Large intestine (tissue), 3 donors: Measurements from ENCODE around the gene GADD45GIP1. TPM values are rescaled to one million over a fixed set of nuclear protein-coding genes. Genes with fewer than 3 reads are reported as not detected.

Source experiments
- DNase-seq, 2 donors: peaks; one replicate each; pipeline versions ENCODE4 v3.0.0 to v3.0.0-alpha.2; 2013
- H3K27ac ChIP-seq: one replicate; pipeline ENCODE4 v1.5.1; 2013; ENCODE audit warnings: low read length
- H3K27me3 ChIP-seq: 2 replicates; pipeline ENCODE4 v1.6.1; 2013; ENCODE audit warnings: low read length; ENCODE audit not compliant: control insufficient read depth, insufficient read depth
- H3K36me3 ChIP-seq: 2 replicates; pipeline ENCODE4 v1.6.1; 2013; ENCODE audit warnings: low read length; ENCODE audit not compliant: control insufficient read depth, insufficient read depth
- H3K4me1 ChIP-seq: one replicate; pipeline ENCODE4 v1.6.1; 2013; ENCODE audit warnings: low read length; ENCODE audit not compliant: control insufficient read depth, insufficient read depth
- H3K4me3 ChIP-seq: one replicate; pipeline ENCODE4 v1.5.1; 2013; ENCODE audit warnings: low read length
- H3K9me3 ChIP-seq: one replicate; pipeline ENCODE4 v1.6.1; 2013; ENCODE audit warnings: mild to moderate bottlenecking, low read depth, low read length, moderate library complexity; ENCODE audit not compliant: control insufficient read depth
- WGBS: methylation state at CpG from one replicate; pipeline ENCODE4 v1.1.5; 2013; ENCODE audit warnings: low lambda C conversion rate; ENCODE audit not compliant: insufficient coverage; 5-methylcytosine and 5-hydroxymethylcytosine counted together
- polyA plus RNA-seq: library from polyadenylated mRNA; unstranded; fragments of 120-200 nt; gene quantifications from one replicate; pipeline ENCODE4 v1.2.1, GENCODE V29; 2013

Gene GADD45GIP1
- polyA plus RNA-seq, 1 donor: 30.5 TPM

GRCh38 chr19:12943437-12944044 lies 13.5 kb downstream of the GADD45GIP1 start:
- H3K9me3 ChIP-seq: peaks cover 13% of the 10 kb centered on the region
- WGBS: 87% methylated on average over 4 of the region's 18 CpGs
- H3K27me3 ChIP-seq: no peaks in the 10 kb centered on the region
- DNase-seq: no peak
- H3K4me3 ChIP-seq: no peak overlapping the region
- H3K4me1 ChIP-seq: peaks cover 36% of the 10 kb centered on the region
- H3K36me3 ChIP-seq: peaks cover 73% of the 10 kb centered on the region
- H3K27ac ChIP-seq: no peak overlapping the region

- Histone ChIP-seq H3K27me3 (no peaks in the 10 kb centered on the region), H3K27ac (no peak overlapping the region), H3K9me3 (peaks cover 13% of the 10 kb centered on the region), H3K4me3 (no peak overlapping the region), H3K36me3 (peaks cover 60% of the 10 kb centered on the region), H3K4me1 (peaks cover 33% of the 10 kb centered on the region)
- no CpG with 5 or more reads among the region's 2 CpGs for WGBS
- no peak for DNase-seq
These were observed 16.1 kb downstream of the GADD45GIP1 start for GRCh38 chr19:12940897-12941296.

GRCh38 chr19:12939975-12940423 lies 17.0 kb downstream of the GADD45GIP1 start:
- Histone ChIP-seq H3K4me3 (peak overlapping the region; percentile 86), H3K9me3 (peaks cover 13% of the 10 kb centered on the region), H3K36me3 (peaks cover 57% of the 10 kb centered on the region), H3K27ac (no peak overlapping the region), H3K4me1 (peaks cover 33% of the 10 kb centered on the region), H3K27me3 (no peaks in the 10 kb centered on the region)
- no peak for DNase-seq
- no CpG with 5 or more reads among the region's 10 CpGs for WGBS

- Histone ChIP-seq H3K27me3 (no peaks in the 10 kb centered on the region), H3K9me3 (peaks cover 12% of the 10 kb centered on the region), H3K27ac (peak overlapping the region; percentile 39), H3K4me3 (peak overlapping the region; percentile 86), H3K36me3 (peaks cover 47% of the 10 kb centered on the region), H3K4me1 (peaks cover 33% of the 10 kb centered on the region)
- WGBS: no CpG with 5 or more reads among the region's 54 CpGs
- no peak for DNase-seq
These were observed 18.0 kb downstream of the GADD45GIP1 start for GRCh38 chr19:12938779-12939601.

GRCh38 chr19:12937927-12938778 lies 18.9 kb downstream of the GADD45GIP1 start, which contains the start of gene CALR:
CALR (plus strand) TSS chr19:12938609; CDS start chr19:12938680, 71 bp downstream.
- H3K27ac ChIP-seq: peak within 1 kb of the TSS; percentile 58
- peak; percentile 99 to 100 for DNase-seq
- WGBS: no CpG with 5 or more reads among the region's 63 CpGs
- H3K4me3 ChIP-seq: peak within 1 kb of the TSS; percentile 86
- H3K27me3 ChIP-seq: no peaks in the 10 kb centered on the region
- H3K4me1 ChIP-seq: peaks cover 26% of the 10 kb centered on the region
- H3K36me3 ChIP-seq: peaks cover 38% of the 10 kb centered on the region
- H3K9me3 ChIP-seq: peaks cover 5% of the 10 kb centered on the region

GRCh38 chr19:12937093-12937926 lies 19.7 kb downstream of the GADD45GIP1 start:
- peak overlapping the region; percentile 58 for H3K27ac ChIP-seq
- peak overlapping the region; percentile 86 for H3K4me3 ChIP-seq
- WGBS: 78% methylated on average over 5 of the region's 23 CpGs
- peak in 1 of 2 donors; percentile 71 for DNase-seq
- H3K27me3 ChIP-seq: no peaks in the 10 kb centered on the region
- peaks cover 5% of the 10 kb centered on the region for H3K9me3 ChIP-seq
- peaks cover 29% of the 10 kb centered on the region for H3K4me1 ChIP-seq
- peaks cover 30% of the 10 kb centered on the region for H3K36me3 ChIP-seq

GRCh38 chr19:12936582-12936981 lies 20.4 kb downstream of the GADD45GIP1 start:
- WGBS: 100% methylated on average over 1 of the region's 7 CpGs
- Histone ChIP-seq H3K4me1 (peaks cover 32% of the 10 kb centered on the region), H3K27me3 (no peaks in the 10 kb centered on the region), H3K9me3 (peaks cover 5% of the 10 kb centered on the region), H3K27ac (no peak overlapping the region), H3K4me3 (no peak overlapping the region), H3K36me3 (peaks cover 23% of the 10 kb centered on the region)
- DNase-seq: no peak

GRCh38 chr19:12935071-12935470 lies 22.0 kb downstream of the GADD45GIP1 start:
- Histone ChIP-seq H3K27ac (no peak overlapping the region), H3K4me1 (peaks cover 23% of the 10 kb centered on the region), H3K36me3 (peaks cover 14% of the 10 kb centered on the region), H3K4me3 (no peak overlapping the region), H3K9me3 (peaks cover 4% of the 10 kb centered on the region), H3K27me3 (no peaks in the 10 kb centered on the region)
- peak in 1 of 2 donors; percentile 1 for DNase-seq
- 90% methylated on average over 4 of the region's 10 CpGs for WGBS

- H3K27ac ChIP-seq: peak within 1 kb of the TSS; percentile 73
- peak within 1 kb of the TSS; percentile 98 for H3K4me3 ChIP-seq
- no peaks in the 10 kb centered on the region for H3K27me3 ChIP-seq
- peak; percentile 91 to 92 for DNase-seq
- peaks cover 21% of the 10 kb centered on the region for H3K36me3 ChIP-seq
- WGBS: no CpG with 5 or more reads among the region's 51 CpGs
- peaks cover 3% of the 10 kb centered on the region for H3K9me3 ChIP-seq
- peaks cover 17% of the 10 kb centered on the region for H3K4me1 ChIP-seq
These were observed 23.5 kb downstream of the GADD45GIP1 start, which contains the start of gene FARSA for GRCh38 chr19:12933287-12934072. FARSA (minus strand) TSS chr19:12933711; CDS start chr19:12933696, 15 bp downstream.
